Neural crest cell (in vitro differentiated cells): ENCODE results near the gene FLNC. TPM values are rescaled to one million over a fixed set of nuclear protein-coding genes. Genes with fewer than 3 reads are reported as not detected.
A peak's percentile ranks its signal among the peaks of the same experiment; 100 is the strongest.

Experiments
- DNase-seq: peaks from one replicate; pipeline ENCODE4 v3.0.0; 2021; ENCODE audit warnings: low read depth, mixed read lengths, low spot score
- H3K27ac Mint-ChIP-seq: one replicate; pipeline ENCODE4 v1.8.0; 2021; ENCODE audit warnings: mild to moderate bottlenecking, mixed read lengths; ENCODE audit not compliant: unreplicated experiment
- H3K27me3 Mint-ChIP-seq: 2 replicates; pipeline ENCODE4 v1.8.0; 2021; ENCODE audit warnings: low read depth, mild to moderate bottlenecking, mixed read lengths
- H3K36me3 Mint-ChIP-seq: 2 replicates; pipeline ENCODE4 v1.8.0; 2021; ENCODE audit warnings: low read depth, mild to moderate bottlenecking, mixed read lengths
- H3K4me1 Mint-ChIP-seq: 2 replicates; pipeline ENCODE4 v1.8.0; 2021; ENCODE audit warnings: mixed read lengths
- H3K4me3 Mint-ChIP-seq: one replicate; pipeline ENCODE4 v1.8.0; 2021; ENCODE audit warnings: mild to moderate bottlenecking, mixed read lengths
- H3K9me3 Mint-ChIP-seq: 2 replicates; pipeline ENCODE4 v1.8.0; 2021; ENCODE audit warnings: mixed read lengths
- CTCF ChIP-seq: fragments of 200-600 bp; sonication (generic); conservative IDR thresholded peaks from 2 replicates; pipeline ENCODE4 v1.5.0; 2021; ENCODE audit warnings: antibody characterized with exemption, mild to moderate bottlenecking
- total RNA-seq: library from RNA; stranded (reverse); gene quantifications from 2 replicates; pipeline ENCODE4 v1.2.1, GENCODE V29; 2021

The FLNC gene
- total RNA-seq, 1 donor from 2014 or later, result 5.6 TPM

- Mint-ChIP-seq H3K36me3 (peaks cover 11% of the 10 kb centered on the region), H3K27me3 (no peaks in the 10 kb centered on the region), H3K27ac (no peak overlapping the region), H3K4me3 (no peak overlapping the region), H3K4me1 (no peaks in the 10 kb centered on the region), H3K9me3 (no peaks in the 10 kb centered on the region)
- DNase-seq, result no peak
- no peak for TF ChIP-seq CTCF
Observed at GRCh38 chr7:128811631-128812430, 18.4 kb upstream of the FLNC start.

- H3K36me3 Mint-ChIP-seq, result peaks cover 11% of the 10 kb centered on the region
- no peaks in the 10 kb centered on the region for H3K4me1 Mint-ChIP-seq
- H3K4me3 Mint-ChIP-seq, result no peak overlapping the region
- no peak for DNase-seq
- H3K27me3 Mint-ChIP-seq, result no peaks in the 10 kb centered on the region
- no peak overlapping the region for H3K27ac Mint-ChIP-seq
- no peaks in the 10 kb centered on the region for H3K9me3 Mint-ChIP-seq
- no peak for TF ChIP-seq CTCF
Observed at GRCh38 chr7:128812514-128813168, 17.6 kb upstream of the FLNC start.

GRCh38 chr7:128814499-128814898 is 15.7 kb upstream of the FLNC start:
- DNase-seq, result no peak
- Mint-ChIP-seq H3K9me3 (no peaks in the 10 kb centered on the region), H3K27me3 (no peaks in the 10 kb centered on the region)

GRCh38 chr7:128815289-128815942 is 14.8 kb upstream of the FLNC start:
- Mint-ChIP-seq H3K4me3 (no peak overlapping the region), H3K9me3 (no peaks in the 10 kb centered on the region), H3K4me1 (no peaks in the 10 kb centered on the region), H3K36me3 (peaks cover 8% of the 10 kb centered on the region), H3K27me3 (no peaks in the 10 kb centered on the region), H3K27ac (peak overlapping the region; percentile 90)
- no peak for DNase-seq
- no peak for TF ChIP-seq CTCF

More at GRCh38 chr7:128814499-128814898, 15.7 kb upstream of the FLNC start:
- no peak overlapping the region for H3K27ac Mint-ChIP-seq
- no peak overlapping the region for H3K4me3 Mint-ChIP-seq
- peaks cover 11% of the 10 kb centered on the region for H3K36me3 Mint-ChIP-seq
- no peak for TF ChIP-seq CTCF
- H3K4me1 Mint-ChIP-seq, result no peaks in the 10 kb centered on the region

GRCh38 chr7:128818694-128819093 is 11.5 kb upstream of the FLNC start:
- Mint-ChIP-seq H3K4me3 (no peak overlapping the region), H3K4me1 (no peaks in the 10 kb centered on the region), H3K9me3 (no peaks in the 10 kb centered on the region), H3K27me3 (no peaks in the 10 kb centered on the region), H3K27ac (no peak overlapping the region), H3K36me3 (peaks cover 8% of the 10 kb centered on the region)
- no peak for DNase-seq
- no peak for TF ChIP-seq CTCF
